OCI-M1 (cell line): Measurements from ENCODE around the gene TEDC1.

Experiments used
- DNase-seq: peaks from one replicate; lab custom pipeline; 2025; lab: John Stamatoyannopoulos, UW

Gene TEDC1

DNA sequence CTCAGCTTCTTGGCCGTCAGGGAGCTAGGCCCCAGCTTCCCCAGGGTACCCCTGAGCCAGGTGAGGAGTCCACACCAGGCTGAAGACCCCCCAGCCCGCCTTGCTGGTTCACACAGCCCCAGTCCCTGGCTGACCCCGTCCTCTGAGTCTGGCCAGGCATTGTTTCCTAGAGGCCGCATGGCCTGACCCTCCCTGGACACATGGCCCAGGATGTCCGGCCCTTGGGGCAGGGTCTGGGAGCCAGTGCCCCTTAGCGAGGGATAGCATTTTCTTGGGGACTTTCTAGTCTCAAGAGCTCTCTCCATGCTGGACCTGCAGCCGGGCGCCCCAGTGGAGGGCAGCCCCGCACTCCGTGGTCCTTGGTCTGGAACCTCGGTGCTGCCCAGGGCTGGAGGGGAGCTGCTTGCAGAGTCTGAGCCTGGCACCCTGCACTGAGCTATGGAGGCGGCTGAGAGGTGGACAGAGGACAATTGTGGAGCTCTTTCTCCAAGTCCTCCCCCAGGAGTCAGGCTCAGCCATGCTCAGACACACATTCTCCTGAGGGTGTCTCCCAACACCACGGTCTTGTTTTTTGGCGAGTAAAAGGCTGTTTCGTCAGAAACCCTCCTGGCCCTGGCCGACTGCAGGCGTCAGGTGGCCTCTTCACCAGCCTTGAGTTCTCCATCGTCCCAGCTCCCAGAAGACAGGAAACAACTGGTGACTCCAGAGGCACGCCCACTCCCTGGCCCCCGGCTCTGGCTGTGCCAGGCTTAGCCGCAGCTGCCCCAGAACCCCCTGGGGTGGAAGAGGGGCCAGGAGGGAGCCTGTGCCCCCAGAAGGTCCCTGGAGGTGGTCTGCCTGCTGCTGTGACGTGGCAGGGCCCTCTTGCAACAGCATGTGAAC is 34.1 kb upstream of the TEDC1 start:
- DNase-seq = no peak

DNA sequence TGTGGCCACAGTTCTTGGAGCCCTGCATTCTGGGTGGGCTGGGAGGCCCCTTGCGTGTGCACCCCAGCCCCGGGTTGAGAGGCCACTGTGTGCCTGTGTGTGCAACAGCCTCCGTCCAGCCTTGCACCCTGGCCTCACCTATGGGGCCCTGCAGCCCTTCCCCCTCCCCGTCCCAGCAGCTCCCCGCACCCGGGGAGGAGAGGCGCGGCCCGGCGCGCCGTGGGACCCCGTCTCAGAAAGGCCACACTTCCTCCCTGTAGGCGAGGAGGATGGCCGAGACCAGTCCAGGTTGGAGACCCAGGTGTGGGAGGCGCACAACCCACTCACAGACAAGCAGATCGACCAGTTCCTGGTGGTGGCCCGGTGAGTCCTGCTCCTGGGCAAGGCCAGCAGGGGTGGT is 33.0 kb upstream of the TEDC1 start:
- no peak for DNase-seq

DNA sequence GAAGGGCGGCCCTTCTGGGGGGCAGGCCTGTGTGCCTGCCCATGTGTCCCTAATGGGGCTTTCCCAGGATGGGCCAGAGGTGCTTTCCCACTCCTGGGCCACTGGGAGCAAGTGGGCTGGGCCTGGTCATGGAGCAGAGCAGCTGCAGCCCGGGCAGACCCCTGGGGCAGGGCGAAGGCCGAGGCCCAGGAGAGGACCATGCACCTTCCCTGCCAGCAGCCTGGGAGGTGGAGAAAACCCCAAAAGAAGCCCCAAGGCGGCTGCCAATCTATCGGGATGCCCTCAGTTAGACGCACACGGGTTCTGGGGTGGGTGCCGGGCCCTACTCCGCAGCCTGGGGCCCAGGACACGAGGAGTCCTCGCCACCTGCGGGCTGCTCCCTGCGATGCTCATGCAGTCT is 32.5 kb upstream of the TEDC1 start:
- no peak for DNase-seq

DNA sequence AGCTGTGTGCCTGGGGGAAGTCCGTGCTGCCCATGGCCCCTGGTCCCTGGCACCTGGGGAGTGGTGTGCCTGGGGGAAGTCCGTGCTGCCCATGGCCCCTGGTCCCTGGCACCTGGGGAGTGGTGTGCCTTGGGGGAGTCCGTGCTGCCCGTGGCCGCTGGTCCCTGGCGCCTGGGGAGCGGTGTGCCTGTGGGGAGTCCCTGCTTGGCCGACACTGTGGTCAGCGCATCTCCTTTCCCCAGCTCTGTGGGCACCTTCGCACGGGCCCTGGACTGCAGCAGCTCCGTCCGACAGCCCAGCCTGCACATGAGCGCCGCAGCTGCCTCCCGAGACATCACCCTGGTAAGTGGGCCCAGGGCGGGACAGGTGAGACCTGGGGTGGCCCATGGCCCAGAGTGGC is 30.9 kb upstream of the TEDC1 start:
- no peak for DNase-seq

DNA sequence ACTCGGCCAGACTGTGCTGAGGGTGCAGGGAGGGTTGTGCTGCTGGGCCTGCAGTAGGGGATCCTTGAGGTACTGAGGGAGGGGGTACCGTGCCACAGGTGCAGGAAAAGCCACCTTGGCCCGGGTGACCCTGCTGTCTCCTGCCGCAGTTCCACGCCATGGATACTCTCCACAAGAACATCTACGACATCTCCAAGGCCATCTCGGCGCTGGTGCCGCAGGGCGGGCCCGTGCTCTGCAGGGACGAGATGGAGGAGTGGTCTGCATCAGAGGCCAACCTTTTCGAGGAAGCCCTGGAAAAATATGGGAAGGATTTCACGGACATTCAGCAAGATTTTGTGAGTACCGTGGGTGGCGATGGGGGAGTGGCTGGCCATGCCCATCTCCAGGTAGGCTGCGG is 30.4 kb upstream of the TEDC1 start:
- no peak for DNase-seq

DNA sequence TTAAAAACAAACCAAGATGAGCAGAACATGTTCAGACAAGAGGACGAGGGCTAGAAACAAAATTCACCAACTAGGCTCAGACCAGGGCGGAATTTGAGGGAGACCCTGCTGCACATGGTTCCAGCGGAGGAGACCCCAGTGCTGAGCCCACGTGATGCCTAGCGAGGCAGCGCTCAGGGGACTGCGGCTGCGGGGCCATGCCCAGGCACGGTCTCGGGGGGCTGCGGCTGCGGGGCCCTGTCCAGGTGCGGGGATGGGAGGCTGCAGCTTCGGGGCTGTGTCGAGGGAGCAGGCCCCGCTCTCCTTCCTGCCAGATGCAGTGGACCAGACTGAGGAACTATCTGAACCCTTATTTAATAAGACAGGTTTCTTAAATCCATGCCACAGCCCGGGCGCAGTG is 29.1 kb upstream of the TEDC1 start:
- DNase-seq = no peak

DNA sequence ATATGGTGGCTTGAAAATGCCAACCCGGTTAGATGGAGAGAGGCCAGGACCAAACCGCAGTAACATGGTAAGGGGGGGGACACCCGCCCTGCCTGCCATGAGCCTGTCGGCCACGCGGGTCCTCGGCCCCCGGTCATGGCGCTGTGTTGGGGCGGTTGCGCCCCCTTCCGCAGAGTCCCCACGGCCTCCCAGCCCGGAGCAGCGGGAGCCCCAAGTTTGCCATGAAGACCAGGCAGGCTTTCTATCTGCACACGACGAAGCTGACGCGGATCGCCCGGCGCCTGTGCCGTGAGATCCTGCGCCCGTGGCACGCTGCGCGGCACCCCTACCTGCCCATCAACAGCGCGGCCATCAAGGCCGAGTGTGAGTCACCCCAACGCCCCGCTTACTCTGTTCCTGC is 26.5 kb upstream of the TEDC1 start:
- DNase-seq = no peak

DNA sequence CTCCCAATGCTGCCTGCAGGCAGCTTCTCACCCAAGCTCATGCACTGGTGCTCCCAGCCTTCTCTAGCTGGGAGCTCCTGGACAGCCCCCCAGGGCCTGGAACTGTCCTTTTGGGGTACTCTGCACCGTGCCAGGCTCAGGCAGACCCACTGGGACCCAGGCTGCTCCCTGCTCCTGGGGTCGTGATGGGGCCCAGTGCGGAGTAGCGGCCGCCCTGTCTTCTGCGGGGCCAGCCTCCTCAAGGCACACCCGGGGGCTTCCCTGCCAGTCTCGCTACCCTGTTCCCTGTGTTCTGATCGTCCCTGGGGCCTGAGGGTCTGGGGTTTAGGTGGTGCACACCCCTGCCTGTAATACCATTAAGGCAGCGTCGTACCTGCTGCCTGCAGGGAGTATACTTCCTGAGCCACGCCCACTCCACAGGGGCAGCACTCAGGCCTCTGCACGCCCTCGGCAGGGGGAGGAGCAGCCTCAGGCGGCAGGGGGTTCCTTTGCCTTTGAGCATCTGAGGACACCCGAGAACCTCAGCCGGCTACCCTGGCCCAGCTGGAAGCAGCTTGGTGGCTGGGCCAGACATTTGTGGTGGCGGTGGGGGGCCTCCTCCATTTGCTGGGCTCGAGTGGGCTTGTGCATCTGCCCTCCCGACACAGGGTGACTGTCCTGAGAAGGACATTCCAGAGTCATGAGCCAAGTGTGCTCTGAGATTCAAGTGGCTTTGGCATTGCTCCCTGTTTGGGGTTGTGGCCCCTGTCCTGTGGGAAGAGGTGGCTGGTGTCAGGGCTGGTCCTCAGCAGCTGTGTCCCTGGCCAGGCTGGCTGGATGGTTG is 25.6 kb upstream of the TEDC1 start:
- DNase-seq = no peak

DNA sequence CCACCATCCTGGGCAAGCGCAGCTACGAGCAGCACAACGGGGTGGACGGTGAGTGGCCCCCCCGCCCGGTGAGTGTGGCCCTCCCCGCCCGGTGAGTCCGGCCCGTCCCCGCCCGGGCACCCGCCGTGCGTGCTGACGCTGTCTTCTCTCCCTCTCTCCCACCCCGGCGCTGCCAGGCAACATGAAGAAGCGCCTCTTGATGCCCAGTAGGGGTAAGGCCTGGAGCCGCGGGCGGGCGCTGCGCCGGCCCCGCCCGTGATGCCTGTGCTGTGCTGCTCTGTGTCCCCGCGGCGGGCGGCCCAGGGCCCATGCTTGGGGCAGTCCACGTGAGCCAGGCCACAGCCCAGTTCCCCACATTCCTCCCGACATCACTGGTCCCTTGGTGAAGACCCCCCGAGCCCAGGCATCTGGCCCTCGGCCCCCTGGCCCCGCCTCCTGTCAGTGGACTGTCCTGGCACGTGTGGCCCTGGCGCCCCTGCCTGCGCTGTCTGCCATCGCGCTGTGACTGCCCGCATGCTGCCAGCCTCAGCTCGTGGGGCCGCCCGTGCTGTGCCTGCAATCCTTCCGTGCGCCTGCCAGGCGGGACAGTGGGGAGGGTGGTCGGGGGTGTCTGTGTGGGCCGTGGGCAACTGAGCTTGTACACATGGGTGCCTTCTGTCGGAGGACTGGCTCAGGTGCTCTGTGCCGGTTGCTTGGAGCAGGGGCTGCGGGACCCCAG is 24.4 kb upstream of the TEDC1 start:
- no peak for DNase-seq

DNA sequence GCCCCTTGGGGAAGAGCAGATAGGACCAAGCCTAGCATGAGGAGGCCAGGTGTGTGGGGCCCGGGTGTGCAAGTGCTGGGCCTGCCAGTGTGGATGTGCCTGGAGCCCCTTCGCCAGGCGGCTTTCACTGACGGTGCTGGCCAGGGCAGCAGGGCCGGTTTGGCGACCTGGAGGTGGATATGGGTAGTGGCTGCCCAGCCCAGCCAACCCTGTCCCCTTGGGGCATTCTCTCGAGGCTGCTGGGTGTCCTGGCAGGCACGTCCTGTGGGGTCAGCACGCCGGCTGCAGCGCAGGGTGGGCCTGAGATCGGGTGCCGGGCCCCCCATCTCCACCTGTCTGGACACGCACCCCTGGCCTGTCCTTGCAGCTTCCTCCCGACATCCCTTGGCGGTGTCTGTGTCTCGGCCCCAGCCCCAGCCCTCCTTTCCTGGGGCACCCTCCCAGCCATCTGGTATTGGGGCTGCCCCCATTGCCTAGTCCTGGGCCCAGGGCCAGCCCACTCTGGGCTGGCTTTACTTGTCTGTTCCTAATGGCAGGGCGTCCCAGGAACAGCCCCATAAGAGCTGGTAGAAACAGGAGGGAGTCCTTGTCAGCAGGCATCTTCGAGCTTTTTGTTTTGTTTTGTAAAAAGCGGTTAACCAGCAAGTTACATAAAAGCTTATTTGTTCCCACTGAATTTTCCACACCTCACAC is 23.7 kb upstream of the TEDC1 start:
- DNase-seq = no peak

DNA sequence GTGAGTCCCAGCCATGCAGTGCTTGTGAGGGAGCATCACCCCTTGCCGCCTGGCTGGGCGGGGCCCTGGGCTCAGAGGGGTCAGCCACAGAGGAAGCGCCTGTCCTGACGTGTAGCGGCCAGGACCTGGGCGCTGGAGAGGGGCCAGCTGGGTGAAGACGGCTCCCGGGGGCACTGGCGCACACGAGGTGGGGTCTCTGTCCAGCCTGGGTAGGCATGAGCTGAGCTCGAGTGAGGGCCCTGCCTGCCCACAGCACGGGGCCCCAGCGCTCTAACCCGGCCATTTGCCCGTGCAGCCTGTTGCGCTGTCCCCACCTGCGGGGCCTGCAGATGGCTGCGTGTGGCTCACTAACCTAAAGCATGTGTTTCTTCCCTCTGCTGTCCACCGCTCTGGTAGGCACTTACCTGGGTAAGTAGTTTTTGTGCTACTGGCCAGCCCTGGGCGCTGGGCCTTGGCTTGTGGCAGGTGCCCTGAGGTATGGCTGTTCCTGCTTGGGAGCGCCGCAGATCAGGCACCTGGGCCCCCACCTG is 23.0 kb upstream of the TEDC1 start:
- DNase-seq = no peak

DNA sequence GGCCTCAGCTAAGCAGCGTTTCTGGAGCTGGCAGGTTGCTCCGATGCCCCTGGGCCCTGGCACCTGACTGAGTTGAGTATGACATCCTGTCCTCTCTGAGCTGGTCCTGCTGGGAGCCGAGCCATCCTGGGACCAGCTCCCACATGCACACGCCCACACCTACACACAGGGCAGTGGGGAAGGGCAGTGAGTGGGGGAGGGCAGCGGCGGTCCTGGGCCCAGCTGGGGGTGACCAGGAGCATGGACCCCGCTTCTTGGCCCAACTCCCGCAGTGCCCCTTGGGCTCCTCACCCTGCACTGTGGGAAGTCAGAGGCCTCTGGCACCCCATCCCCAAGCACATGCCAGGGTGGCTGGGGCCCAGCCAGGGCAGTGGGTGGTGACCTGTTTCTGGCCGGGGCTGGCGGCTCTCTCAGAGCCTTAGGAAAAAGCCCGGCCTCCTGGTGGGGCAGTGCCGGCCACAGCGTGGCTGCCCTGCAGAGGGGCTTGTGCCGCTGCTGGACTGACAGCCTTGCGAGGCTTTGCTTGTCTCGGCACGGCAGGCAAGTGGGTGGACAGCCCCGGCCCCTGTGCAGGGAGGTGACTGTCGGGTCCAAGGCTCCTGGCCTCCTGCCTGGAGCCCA is 22.3 kb upstream of the TEDC1 start:
- DNase-seq = no peak

DNA sequence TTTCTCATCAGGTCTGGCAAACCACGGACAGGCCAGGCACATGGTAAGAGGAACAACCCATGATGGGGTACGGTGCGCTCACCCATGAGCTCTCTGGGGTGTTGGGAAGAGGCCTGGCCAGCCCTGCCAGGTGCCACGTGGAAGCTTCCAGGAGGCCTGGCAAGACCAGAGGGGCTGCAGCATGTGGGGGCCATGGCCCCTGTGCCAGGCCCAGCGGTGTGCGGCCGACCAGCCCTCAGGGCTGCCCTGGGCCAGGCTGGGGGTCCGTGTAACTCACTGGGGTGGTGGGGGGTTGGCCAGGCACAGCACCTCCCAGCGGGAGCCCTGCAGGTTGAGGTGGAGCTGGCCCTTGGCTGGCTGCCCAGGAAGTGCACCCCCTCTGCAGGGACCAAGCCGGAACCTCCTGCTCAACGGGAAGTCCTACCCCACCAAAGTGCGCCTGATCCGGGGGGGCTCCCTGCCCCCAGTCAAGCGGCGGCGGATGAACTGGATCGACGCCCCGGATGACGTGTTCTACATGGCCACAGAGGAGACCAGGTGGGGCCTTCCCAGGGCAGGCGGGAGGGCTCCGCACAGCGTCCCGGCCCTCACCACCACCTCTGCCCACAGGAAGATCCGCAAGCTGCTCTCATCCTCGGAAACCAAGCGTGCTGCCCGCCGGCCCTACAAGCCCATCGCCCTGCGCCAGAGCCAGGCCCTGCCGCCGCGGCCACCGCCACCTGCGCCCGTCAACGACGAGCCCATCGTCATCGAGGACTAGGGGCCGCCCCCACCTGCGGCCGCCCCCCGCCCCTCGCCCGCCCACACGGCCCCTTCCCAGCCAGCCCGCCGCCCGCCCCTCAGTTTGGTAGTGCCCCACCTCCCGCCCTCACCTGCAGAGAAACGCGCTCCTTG is 21.3 kb upstream of the TEDC1 start:
- no peak for DNase-seq

DNA sequence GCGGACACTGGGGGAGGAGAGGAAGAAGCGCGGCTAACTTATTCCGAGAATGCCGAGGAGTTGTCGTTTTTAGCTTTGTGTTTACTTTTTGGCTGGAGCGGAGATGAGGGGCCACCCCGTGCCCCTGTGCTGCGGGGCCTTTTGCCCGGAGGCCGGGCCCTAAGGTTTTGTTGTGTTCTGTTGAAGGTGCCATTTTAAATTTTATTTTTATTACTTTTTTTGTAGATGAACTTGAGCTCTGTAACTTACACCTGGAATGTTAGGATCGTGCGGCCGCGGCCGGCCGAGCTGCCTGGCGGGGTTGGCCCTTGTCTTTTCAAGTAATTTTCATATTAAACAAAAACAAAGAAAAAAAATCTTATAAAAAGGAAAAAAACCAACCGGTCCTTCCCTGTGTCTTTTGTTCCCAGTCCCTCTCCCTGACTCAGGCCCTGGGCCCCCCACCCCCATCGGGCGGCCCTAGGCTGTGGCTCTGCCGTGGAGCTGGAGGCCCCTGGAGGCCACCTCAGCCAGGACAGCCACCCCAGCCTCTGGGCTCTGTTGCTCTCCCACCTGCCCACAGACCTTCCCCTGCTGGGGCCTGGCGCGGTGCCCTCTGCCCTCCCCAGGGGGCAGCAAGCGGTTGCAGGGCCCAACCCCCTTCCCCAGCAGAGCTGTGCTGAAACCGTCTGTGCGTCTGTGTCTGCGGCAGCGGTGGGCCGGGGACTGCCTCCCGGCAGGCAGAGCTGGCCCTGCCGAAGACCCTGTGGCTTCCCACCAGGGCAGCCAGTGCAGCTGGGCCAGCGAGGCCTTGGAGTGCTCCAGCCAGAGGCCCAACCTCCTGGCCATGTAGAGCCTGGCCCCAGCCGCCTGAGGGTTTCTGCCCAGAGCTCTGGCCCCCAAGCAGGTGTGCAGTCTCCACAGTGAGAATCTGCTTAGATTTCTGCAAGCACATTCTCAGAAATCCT is 20.4 kb upstream of the TEDC1 start:
- no peak for DNase-seq

DNA sequence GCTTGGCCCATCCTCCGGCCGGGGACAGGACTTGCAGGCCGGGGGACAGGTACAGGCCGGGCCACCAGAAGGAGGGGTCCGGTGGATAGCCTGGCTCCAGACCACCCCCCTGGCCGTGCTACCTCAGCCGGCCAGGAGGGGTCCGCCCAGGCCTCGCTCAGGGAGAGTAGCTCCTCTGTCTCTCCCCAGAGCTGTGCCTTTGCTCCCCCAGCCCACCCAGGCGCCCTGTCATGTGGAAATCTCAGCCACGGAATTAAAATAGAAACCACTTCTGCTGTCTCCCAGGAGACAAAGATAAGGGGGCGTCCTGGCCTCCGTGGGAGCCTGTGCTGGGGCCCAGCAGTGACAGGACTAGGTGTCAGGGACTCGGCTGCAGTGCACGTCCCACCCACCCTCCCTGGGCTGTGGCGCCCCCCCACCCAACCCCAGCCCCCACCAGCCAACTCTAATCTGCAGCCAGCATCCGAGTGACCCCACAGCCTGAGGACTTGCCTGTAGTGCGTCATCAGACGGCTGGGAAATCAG is 19.7 kb upstream of the TEDC1 start:
- DNase-seq = no peak

DNA sequence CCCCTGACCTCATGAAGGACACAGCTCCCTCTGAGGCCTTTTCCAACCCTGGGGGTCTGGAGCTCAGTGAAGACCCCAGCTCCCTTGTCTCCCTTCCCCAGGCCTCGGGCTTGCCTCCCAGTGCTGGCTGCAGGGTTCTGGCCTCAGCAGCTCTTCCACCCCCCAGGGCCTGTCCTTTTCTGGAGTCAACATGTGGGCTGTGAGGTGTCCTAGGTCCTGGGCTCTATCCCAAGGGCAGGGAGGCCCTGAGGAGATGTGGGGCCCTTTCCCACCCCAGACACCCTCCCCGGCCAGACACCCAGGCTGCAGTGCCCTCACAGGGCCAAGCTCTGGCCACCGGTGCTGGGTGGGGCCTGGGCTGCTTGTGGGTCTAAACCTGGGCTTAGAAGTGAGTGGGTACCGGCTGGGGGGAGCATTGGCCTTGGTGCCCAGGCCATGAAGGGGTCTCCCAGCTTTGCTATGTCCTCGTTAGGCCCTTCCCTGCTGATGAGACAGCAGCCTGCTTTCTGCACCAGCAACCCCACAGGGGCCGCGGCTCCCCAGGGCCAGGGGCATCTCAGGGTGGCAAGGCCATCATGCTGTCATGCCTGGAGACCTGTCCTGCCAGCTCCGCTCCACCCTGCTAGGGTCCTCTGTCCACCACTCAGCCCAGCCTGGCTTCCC is 19.1 kb upstream of the TEDC1 start:
- DNase-seq = no peak

DNA sequence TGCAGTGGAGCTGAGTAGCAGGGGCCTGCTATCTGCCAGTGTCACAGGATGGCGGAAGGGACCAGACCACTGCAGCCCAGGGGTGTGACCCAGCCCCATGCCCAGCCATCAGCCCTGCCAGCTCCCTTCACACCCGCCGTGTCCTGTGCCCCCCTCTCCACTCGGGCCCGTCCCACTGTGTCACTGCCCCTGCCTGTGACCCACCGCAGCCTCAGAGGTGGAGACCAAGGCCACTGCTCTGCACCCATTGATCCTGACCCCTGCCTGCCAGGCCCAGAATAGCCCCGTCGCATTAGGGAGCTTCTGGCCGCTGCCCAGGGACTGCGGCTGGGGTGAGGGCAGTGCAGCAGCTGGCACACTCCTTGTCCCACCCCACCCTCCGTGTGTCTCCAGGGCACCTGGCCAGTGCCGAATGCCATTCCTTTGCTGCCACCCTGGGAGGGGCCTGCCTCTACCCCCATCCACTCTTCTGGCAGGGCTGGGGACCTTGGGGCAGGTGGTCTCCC is 18.5 kb upstream of the TEDC1 start:
- DNase-seq = no peak

DNA sequence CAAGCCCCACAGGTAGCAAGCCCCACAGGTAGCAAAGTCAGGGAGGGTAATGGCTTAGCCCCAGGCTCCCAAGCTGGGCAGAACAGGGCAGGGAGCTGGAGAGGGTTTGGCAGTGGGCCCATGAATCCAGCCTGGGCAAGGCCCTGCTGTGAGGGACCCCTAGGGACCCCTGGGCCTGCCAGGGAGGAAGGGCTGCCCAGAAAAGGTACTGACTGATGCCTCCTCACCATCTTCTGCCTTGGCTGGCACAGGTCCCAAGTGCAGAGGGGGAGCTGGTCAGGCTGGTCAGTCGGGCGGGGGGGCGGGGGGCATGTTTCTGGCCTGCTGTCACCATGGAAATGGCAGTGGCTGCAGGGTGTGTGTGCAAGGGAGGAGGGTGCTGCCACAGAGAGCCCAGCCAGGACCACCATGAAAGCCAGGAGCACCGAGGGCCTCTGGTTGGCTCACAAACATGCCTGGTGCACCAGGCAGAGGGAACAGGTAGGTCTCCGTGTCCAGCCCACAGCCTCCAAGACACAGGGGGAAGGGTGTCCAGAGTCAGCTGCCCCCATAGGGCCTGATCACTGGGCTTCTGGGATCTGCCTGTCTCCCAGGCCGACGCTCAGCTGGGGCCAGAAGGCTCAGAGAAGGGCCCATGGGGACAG is 17.9 kb upstream of the TEDC1 start:
- no peak for DNase-seq
